GM19023 (cell line): ENCODE data around the gene TMEM204.

Experiments used
- ATAC-seq: cut with Tn5 transposase; IDR thresholded peaks from one replicate; pipeline ENCODE4 v1.9.1; 2021; ENCODE audit warnings: mild to moderate bottlenecking, moderate library complexity; ENCODE audit not compliant: unreplicated experiment

TMEM204 gene

GRCh38 chr16:1498899-1499676, 34.4 kb upstream of the TMEM204 start:
- ATAC-seq = no peak

- no peak for ATAC-seq
Observed at GRCh38 chr16:1499756-1500464, 33.6 kb upstream of the TMEM204 start.

GRCh38 chr16:1500465-1501150, 32.9 kb upstream of the TMEM204 start:
- ATAC-seq = no peak

- ATAC-seq = no peak
Observed at GRCh38 chr16:1501630-1502029, 31.8 kb upstream of the TMEM204 start.

GRCh38 chr16:1502092-1503004, 31.1 kb upstream of the TMEM204 start:
- ATAC-seq = no peak

- ATAC-seq = no peak
Observed at GRCh38 chr16:1503110-1503955, 30.1 kb upstream of the TMEM204 start.

- ATAC-seq = no peak
Observed at GRCh38 chr16:1505073-1505844, 28.2 kb upstream of the TMEM204 start.

GRCh38 chr16:1505912-1506311, 27.6 kb upstream of the TMEM204 start:
- ATAC-seq = no peak

GRCh38 chr16:1506494-1507213, 26.8 kb upstream of the TMEM204 start:
- ATAC-seq = no peak

- no peak for ATAC-seq
Observed at GRCh38 chr16:1508494-1509187, 24.8 kb upstream of the TMEM204 start.

GRCh38 chr16:1509307-1510221, 23.9 kb upstream of the TMEM204 start:
- ATAC-seq = no peak

- ATAC-seq = no peak
Observed at GRCh38 chr16:1510272-1510671, 23.2 kb upstream of the TMEM204 start.

GRCh38 chr16:1510941-1511351, 22.5 kb upstream of the TMEM204 start:
- no peak for ATAC-seq

- no peak for ATAC-seq
Observed at GRCh38 chr16:1511662-1512569, 21.6 kb upstream of the TMEM204 start.

GRCh38 chr16:1512774-1513173, 20.7 kb upstream of the TMEM204 start:
- no peak for ATAC-seq

- no peak for ATAC-seq
Observed at GRCh38 chr16:1514507-1514906, 19.0 kb upstream of the TMEM204 start.
